Osteocyte (in vitro differentiated cells): Measurements from ENCODE around the gene RALGPS1. TPM values are rescaled to one million over a fixed set of nuclear protein-coding genes. Genes with fewer than 3 reads are reported as not detected.

Source experiments
- DNase-seq: peaks from one replicate; pipeline ENCODE4 v3.0.0; 2021; ENCODE audit warnings: mixed read lengths; ENCODE audit not compliant: unreplicated experiment; ENCODE audit errors: extremely low spot score
- H3K27ac Mint-ChIP-seq: one replicate; pipeline ENCODE4 v1.8.0; 2021; ENCODE audit warnings: mild to moderate bottlenecking, mixed read lengths; ENCODE audit not compliant: unreplicated experiment
- H3K27me3 Mint-ChIP-seq: one replicate; pipeline ENCODE4 v1.8.0; 2021; ENCODE audit warnings: mixed read lengths; ENCODE audit not compliant: unreplicated experiment
- H3K36me3 Mint-ChIP-seq: one replicate; pipeline ENCODE4 v1.8.0; 2021; ENCODE audit warnings: mixed read lengths; ENCODE audit not compliant: unreplicated experiment
- H3K4me1 Mint-ChIP-seq: one replicate; pipeline ENCODE4 v1.8.0; 2021; ENCODE audit warnings: mixed read lengths; ENCODE audit not compliant: unreplicated experiment
- H3K4me3 Mint-ChIP-seq: one replicate; pipeline ENCODE4 v1.8.0; 2021; ENCODE audit warnings: mild to moderate bottlenecking, moderate library complexity, mixed read lengths; ENCODE audit not compliant: unreplicated experiment
- H3K9me3 Mint-ChIP-seq: one replicate; pipeline ENCODE4 v1.8.0; 2021; ENCODE audit warnings: mixed read lengths; ENCODE audit not compliant: unreplicated experiment
- total RNA-seq: library from RNA; stranded (reverse); gene quantifications from 2 replicates; pipeline ENCODE4 v1.2.1, GENCODE V29; 2021
- TF ChIP-seq, protein P1 (sequence below): fragments of 200-600 bp; sonication (generic); IDR thresholded peaks from 2 replicates; pipeline ENCODE4 v1.5.0; 2021; ENCODE audit warnings: antibody characterized with exemption, mild to moderate bottlenecking, moderate library complexity

Gene RALGPS1
- total RNA-seq, 1 donor from 2014 or later: 9.9 TPM

GRCh38 chr9:127185931-127186781 lies 271.6 kb downstream of the RALGPS1 start:
- H3K4me1 Mint-ChIP-seq: peaks cover 63% of the 10 kb centered on the region
- peak; percentile 94 for DNase-seq
- peak overlapping the region; percentile 100 for H3K27ac Mint-ChIP-seq
- no peaks in the 10 kb centered on the region for H3K9me3 Mint-ChIP-seq
- H3K36me3 Mint-ChIP-seq: no peaks in the 10 kb centered on the region
- TF ChIP-seq, protein P1, sequence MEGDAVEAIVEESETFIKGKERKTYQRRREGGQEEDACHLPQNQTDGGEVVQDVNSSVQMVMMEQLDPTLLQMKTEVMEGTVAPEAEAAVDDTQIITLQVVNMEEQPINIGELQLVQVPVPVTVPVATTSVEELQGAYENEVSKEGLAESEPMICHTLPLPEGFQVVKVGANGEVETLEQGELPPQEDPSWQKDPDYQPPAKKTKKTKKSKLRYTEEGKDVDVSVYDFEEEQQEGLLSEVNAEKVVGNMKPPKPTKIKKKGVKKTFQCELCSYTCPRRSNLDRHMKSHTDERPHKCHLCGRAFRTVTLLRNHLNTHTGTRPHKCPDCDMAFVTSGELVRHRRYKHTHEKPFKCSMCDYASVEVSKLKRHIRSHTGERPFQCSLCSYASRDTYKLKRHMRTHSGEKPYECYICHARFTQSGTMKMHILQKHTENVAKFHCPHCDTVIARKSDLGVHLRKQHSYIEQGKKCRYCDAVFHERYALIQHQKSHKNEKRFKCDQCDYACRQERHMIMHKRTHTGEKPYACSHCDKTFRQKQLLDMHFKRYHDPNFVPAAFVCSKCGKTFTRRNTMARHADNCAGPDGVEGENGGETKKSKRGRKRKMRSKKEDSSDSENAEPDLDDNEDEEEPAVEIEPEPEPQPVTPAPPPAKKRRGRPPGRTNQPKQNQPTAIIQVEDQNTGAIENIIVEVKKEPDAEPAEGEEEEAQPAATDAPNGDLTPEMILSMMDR: no peak
- no peaks in the 10 kb centered on the region for H3K27me3 Mint-ChIP-seq
- H3K4me3 Mint-ChIP-seq: peak overlapping the region; percentile 37

GRCh38 chr9:127186806-127187205 lies 272.2 kb downstream of the RALGPS1 start:
- Mint-ChIP-seq H3K4me1 (peaks cover 63% of the 10 kb centered on the region), H3K36me3 (no peaks in the 10 kb centered on the region), H3K9me3 (no peaks in the 10 kb centered on the region), H3K27ac (peak overlapping the region; percentile 100), H3K27me3 (no peaks in the 10 kb centered on the region), H3K4me3 (peak overlapping the region; percentile 37)
- TF ChIP-seq, protein P1: no peak
- no peak for DNase-seq

- no peak for DNase-seq
- peak overlapping the region; percentile 100 for H3K27ac Mint-ChIP-seq
- peaks cover 63% of the 10 kb centered on the region for H3K4me1 Mint-ChIP-seq
- TF ChIP-seq, protein P1: no peak
- no peaks in the 10 kb centered on the region for H3K9me3 Mint-ChIP-seq
- H3K27me3 Mint-ChIP-seq: no peaks in the 10 kb centered on the region
- peak overlapping the region; percentile 9 for H3K4me3 Mint-ChIP-seq
- no peaks in the 10 kb centered on the region for H3K36me3 Mint-ChIP-seq
Observed at GRCh38 chr9:127187231-127187956, 272.8 kb downstream of the RALGPS1 start.

DNA sequence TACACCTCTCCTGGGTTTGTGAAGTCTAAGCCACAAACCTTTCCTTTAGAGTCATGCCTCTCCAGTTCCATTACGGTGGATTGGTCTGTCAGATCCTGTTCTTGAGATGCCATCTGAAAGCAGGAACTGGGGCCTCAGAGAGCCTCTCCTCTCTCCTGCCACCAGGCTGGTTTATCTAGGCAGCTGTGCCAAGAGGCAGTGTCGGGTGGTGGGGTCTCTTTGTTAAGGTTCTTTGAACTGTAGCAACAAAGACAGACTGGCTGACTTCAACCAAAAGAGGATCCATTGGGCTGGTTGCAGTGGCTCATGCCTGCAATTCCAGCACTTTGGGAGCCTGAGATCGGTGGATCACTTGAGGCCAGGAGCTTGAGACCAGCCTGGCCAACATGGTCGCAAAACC lies 273.8 kb downstream of the RALGPS1 start:
- TF ChIP-seq, protein P1: no peak
- no peaks in the 10 kb centered on the region for H3K36me3 Mint-ChIP-seq
- H3K27ac Mint-ChIP-seq: peak overlapping the region; percentile 100
- H3K4me1 Mint-ChIP-seq: peaks cover 58% of the 10 kb centered on the region
- H3K9me3 Mint-ChIP-seq: no peaks in the 10 kb centered on the region
- DNase-seq: no peak
- H3K4me3 Mint-ChIP-seq: no peak overlapping the region
- H3K27me3 Mint-ChIP-seq: no peaks in the 10 kb centered on the region

- DNase-seq: no peak
- Mint-ChIP-seq H3K27ac (no peak overlapping the region), H3K27me3 (no peaks in the 10 kb centered on the region), H3K4me3 (no peak overlapping the region), H3K36me3 (no peaks in the 10 kb centered on the region), H3K4me1 (peaks cover 48% of the 10 kb centered on the region), H3K9me3 (no peaks in the 10 kb centered on the region)
- TF ChIP-seq, protein P1: no peak
Observed at GRCh38 chr9:127189628-127190027, 275.0 kb downstream of the RALGPS1 start.
